AG09309 (cell line): ENCODE measurements around the gene LIF.

Experiments
- DNase-seq: peaks from one replicate; pipeline ENCODE4 v3.0.0-alpha.2; 2010; ENCODE audit warnings: low read depth
- H3K4me3 ChIP-seq: 2 replicates; pipeline ENCODE4 v1.5.1; 2011; ENCODE audit warnings: mild to moderate bottlenecking, low read depth, low read length, moderate library complexity; ENCODE audit not compliant: control insufficient read depth
- TF ChIP-seq, protein P1 (sequence below): IDR thresholded peaks from 2 replicates; pipeline ENCODE4 v1.5.1; 2011; ENCODE audit warnings: mild to moderate bottlenecking, low read depth, low read length, inconsistent platforms; ENCODE audit not compliant: insufficient read depth, control insufficient read depth; ENCODE audit errors: missing control alignments

Gene LIF

DNA sequence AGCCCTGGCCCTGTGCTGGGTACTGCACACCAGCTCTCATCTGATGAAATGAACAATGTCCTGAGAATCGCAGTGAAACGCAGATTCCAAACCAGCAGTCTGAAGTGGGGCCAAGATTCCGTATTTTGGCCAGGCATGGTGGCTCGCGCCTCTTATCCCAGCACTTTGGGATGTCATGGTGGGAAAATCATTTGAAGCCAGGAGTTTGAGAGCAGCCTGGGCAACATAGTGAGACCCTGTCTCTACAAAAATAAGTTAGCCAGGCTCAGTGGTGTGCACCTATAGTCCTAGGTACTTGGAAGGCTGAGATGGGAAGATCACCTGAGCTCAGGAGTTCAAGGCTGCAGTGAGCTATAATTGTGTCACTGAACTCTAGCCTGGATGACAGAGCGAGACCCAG is 13.0 kb downstream of the LIF start:
- no peak for DNase-seq
- TF ChIP-seq, protein P1, sequence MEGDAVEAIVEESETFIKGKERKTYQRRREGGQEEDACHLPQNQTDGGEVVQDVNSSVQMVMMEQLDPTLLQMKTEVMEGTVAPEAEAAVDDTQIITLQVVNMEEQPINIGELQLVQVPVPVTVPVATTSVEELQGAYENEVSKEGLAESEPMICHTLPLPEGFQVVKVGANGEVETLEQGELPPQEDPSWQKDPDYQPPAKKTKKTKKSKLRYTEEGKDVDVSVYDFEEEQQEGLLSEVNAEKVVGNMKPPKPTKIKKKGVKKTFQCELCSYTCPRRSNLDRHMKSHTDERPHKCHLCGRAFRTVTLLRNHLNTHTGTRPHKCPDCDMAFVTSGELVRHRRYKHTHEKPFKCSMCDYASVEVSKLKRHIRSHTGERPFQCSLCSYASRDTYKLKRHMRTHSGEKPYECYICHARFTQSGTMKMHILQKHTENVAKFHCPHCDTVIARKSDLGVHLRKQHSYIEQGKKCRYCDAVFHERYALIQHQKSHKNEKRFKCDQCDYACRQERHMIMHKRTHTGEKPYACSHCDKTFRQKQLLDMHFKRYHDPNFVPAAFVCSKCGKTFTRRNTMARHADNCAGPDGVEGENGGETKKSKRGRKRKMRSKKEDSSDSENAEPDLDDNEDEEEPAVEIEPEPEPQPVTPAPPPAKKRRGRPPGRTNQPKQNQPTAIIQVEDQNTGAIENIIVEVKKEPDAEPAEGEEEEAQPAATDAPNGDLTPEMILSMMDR: no peak
- H3K4me3 ChIP-seq: no peak overlapping the region

DNA sequence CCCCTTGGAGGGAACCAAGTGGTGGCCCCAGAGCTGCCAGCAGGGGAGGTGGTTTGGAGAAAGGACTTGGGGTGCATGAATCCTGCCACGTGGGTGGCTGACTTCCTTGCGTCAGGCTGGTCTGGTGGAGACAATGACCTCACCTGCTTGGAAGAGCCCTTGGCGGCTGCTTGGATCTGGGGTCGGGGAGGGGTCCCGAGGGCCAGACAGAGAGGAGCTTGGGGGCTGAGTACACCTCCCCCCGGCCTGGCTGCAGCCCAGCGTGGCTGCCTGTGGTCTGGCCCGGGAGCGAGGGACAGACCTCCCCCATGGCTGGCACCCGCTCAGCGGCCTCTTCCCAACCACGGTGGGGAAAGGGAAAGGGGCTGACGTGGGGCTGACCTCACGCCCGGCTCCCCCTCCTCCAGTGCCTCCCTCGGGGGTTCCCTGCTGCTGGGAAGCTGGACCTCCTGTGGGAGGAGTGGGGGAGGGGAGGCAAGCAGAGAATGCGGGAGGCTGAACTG is 13.8 kb downstream of the LIF start:
- DNase-seq: no peak
- TF ChIP-seq, protein P1: no peak
- H3K4me3 ChIP-seq: no peak overlapping the region

DNA sequence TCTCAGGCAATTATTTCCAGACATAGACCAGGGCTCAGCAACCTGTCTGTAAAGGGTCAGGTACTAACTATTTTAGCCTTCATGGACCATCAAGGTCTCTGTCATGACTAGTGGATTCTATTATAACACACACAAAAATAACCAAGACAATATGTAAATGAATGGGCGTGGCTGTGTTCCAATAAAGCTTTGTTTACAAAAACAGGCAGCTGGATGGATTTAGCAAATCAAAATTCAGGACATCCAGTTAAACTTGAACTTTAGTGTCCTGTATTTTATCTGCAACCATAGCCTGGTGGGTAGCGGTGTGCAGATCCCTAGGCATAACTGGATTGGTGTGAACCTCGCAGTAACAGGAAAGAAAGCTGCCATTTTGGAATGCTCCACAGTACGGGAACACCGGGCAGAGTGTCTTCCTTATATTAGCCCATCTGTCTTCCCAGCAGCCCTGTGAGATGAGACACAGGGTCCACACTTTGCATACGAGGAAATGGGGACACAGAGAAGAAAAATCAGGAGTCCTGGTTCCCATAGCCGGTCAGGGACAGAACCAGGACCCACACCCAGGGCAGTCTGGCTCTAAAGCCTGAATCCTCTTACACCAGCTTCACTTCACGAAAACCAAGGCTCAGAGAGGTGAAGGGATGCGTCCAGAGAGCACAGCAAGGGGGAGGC is 15.6 kb downstream of the LIF start:
- H3K4me3 ChIP-seq: no peak overlapping the region
- DNase-seq: no peak
- TF ChIP-seq, protein P1: no peak

DNA sequence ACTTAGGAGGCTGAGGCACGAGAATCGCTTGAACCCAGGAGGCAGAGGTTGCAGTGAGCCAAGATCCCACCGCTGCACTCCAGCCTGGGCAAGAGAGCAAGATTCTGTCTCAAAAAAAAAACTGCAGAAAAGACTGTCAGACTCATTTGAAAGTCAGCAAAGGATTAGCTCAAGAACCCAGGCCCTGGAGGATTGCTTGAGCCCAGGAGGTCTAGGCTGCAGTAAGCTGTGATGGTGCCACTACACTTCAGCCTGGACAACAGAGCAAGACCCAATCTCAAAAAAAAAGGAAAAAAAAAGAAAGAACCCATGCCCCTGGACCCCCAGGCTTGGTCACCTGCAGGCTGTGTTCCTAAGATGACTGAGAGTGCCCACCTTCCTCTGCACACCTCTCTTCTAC is 16.2 kb downstream of the LIF start:
- no peak for DNase-seq
- TF ChIP-seq, protein P1: no peak

DNA sequence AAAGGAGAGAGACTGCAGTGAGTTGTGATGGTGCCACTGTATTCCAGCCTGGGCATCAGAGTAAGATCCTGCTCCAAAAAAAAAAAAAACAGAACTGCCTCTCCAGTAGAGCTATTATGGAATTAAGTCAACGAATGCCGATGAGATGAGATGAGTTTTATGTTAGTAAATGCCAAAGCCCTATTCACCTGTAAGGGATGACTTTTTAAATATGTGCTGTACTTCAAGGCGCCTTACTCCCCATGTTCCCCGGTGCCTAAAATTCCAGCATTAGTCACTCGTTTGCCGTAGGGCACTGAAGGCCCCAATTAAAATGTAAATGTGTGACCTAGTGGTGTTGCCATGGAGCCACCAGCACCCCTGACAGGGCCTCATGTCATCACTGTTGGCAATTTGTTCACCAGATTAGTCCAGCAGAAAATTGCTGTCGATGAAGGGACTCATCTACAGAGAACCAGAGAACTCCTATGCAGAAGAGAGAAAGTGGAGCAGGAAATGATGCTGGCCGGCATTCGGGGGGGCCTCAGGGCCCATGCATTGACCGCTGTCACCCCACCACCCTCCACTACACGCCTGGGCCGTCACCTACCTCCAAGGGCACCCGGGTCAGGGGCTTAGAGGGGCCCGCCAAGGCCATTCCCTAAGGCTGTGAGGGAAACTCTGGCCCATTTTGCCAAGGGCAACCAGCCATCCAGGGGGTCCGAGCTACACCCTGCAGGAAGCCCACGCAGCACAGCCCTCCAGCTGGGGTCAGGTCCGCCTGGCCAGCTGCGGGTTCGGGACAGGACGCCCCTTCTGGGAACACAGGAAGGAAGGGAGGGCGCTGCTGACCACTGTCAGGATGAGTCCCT is 17.8 kb downstream of the LIF start:
- TF ChIP-seq, protein P1: no peak
- H3K4me3 ChIP-seq: no peak overlapping the region
- DNase-seq: no peak

More for the DNA sequence above, 16.2 kb downstream of the LIF start:
- H3K4me3 ChIP-seq: no peak overlapping the region

DNA sequence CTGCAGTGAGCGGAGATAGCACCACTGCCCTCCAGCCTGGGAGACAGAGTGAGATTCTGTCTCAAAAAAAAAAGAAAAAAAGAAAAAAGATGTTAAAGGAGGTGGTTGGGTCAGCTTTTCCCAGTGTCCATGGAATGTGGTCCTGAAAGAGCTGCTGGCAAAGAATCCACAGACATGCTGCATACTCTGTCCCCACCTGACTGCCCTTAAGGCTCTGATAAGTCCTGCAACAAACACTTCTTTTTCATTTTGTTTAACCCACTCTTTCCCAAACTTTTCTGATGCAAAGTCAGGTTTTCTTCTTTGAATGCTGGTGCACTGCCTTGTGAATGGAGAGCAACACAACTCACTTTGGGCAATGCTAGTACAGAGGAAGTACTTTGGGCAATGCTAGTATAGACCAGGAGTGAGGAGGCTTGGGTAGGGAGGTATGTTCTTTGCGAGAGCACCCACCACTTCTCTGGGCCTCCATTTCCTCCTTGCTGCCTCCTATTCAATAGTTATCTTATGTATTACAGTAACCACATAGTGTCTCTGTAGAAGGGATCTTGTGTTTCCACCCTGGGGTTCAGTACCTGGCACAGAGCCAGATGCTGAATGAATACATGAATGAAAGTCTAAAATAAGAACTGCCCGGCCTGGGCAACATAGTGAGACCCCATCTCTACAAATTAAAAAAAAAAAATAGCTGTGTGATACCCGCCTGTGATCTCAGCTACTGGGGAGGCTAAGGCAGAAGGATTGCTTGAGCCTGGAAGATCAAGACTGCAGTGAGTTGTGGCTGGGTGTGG is 18.9 kb downstream of the LIF start:
- no peak overlapping the region for H3K4me3 ChIP-seq
- TF ChIP-seq, protein P1: no peak
- DNase-seq: no peak
